A673 (cell line): ENCODE data around the gene NXPH2.

ENCODE experiments used
- CTCF ChIP-seq: fragments of 300-800, 200-600 bp; sonication (generic); conservative IDR thresholded peaks from 2 replicates; pipeline ENCODE4 v1.5.1; 2017; ENCODE audit warnings: low read depth, mild to moderate bottlenecking, antibody characterized with exemption, low read length, moderate library complexity, mixed read lengths
- EZH2 ChIP-seq: fragments of 200-600 bp; sonication (generic); IDR thresholded peaks from 2 replicates; pipeline ENCODE4 v1.6.1; 2017; ENCODE audit warnings: borderline replicate concordance, low read depth, mild to moderate bottlenecking, mixed read lengths, antibody characterized with exemption, low read length; ENCODE audit not compliant: poor library complexity, severe bottlenecking

- TF ChIP-seq CTCF (no peak), EZH2 (no peak)
These were observed 56.8 kb downstream of the NXPH2 start for GRCh38 chr2:138723196-138723987.
